Tibial nerve (tissue), 4 donors: ENCODE measurements around the gene DENND2A.

Experiments used
- EP300 ChIP-seq, 2 donors: sonication (generic); formaldehyde crosslinking; IDR thresholded peaks; one replicate each; pipeline ENCODE4 v1.6.1; 2017; ENCODE audit warnings: antibody characterized with exemption in 2 of 2, mild to moderate bottlenecking in 1 of 2
- POLR2A ChIP-seq, 2 donors: fragments of 450-650 bp; IDR thresholded peaks; one replicate each; pipeline ENCODE4 v1.6.1; 2017; ENCODE audit warnings: antibody characterized with exemption in 2 of 2, mild to moderate bottlenecking in 2 of 2, moderate library complexity in 2 of 2
- TF ChIP-seq, protein P1 (sequence below), 5 experiments: fragments of 200-600 bp in 3 of 5; fragments of 450-650 bp in 2 of 5; sonication (generic) in 3 of 5; IDR thresholded peaks; one replicate each; pipeline ENCODE4 v1.5.1; 2016 to 2019; ENCODE audit warnings: antibody characterized with exemption in 5 of 5, mild to moderate bottlenecking in 3 of 5, moderate library complexity in 2 of 5

DNA sequence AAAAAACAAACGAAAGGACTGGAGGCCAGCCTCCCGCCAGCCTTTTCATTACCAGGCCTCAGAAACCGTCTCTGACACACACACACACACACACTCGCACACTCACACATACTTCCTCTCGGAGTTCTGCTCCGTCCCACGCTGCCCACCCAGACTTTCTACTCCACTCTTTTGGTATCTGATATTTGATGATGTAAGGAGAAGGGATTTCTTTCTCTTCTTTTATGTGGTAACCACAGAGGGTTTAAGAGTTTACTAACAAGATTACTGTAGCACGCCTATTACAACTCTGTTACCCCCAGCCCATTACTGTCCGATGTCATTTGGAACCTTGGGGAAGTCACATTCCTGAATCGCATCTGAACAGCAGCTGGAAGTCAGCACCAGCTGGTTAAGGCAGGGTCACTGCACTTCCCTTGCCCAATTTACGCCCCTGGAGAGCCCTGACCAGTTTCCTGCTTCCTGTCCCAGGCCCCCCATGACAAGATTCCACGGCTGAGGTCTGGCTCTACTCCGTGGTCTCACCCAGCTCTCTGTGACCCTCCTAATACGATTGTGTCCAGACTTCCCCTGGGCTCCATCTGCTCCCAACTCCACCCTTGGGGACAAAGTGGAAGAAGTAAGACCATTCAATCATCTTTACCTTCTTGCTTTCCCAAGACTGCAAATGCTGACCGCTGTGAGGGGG lies 1.1 kb downstream of the DENND2A start:
- TF ChIP-seq EP300 (IDR thresholded peaks at IDR 0.05) (no peak), POLR2A (IDR thresholded peaks at IDR 0.05) (no peak)
- TF ChIP-seq, protein P1, sequence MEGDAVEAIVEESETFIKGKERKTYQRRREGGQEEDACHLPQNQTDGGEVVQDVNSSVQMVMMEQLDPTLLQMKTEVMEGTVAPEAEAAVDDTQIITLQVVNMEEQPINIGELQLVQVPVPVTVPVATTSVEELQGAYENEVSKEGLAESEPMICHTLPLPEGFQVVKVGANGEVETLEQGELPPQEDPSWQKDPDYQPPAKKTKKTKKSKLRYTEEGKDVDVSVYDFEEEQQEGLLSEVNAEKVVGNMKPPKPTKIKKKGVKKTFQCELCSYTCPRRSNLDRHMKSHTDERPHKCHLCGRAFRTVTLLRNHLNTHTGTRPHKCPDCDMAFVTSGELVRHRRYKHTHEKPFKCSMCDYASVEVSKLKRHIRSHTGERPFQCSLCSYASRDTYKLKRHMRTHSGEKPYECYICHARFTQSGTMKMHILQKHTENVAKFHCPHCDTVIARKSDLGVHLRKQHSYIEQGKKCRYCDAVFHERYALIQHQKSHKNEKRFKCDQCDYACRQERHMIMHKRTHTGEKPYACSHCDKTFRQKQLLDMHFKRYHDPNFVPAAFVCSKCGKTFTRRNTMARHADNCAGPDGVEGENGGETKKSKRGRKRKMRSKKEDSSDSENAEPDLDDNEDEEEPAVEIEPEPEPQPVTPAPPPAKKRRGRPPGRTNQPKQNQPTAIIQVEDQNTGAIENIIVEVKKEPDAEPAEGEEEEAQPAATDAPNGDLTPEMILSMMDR (IDR thresholded peaks at IDR 0.05): no peak
